H1 (cell line): ENCODE measurements around the gene UBE3A. TPM values are rescaled to one million over a fixed set of nuclear protein-coding genes. Genes with fewer than 3 reads are reported as not detected.

ENCODE experiments used
- CTCF ChIA-PET: fragments of 300-600 bp; sonication (Branson Sonifier 250); formaldehyde crosslinking; loops from one replicate; lab custom pipeline; 2021; ENCODE audit not compliant: partially characterized antibody; lab: Charles Lee
- POLR2A ChIA-PET: fragments of 300-600 bp; sonication (Branson Sonifier 250); formaldehyde crosslinking; loops from one replicate; lab custom pipeline; 2021; ENCODE audit warnings: inconsistent platforms; ENCODE audit not compliant: partially characterized antibody; lab: Charles Lee
- DNase-seq, 2 experiments: peaks; one replicate each; pipeline versions ENCODE4 v3.0.0 to v3.0.0-alpha.2; 2010 to 2022; ENCODE audit warnings: low spot score in 2 of 2, low read depth in 1 of 2, mixed read lengths in 1 of 2
- FAIRE-seq: peaks from 2 replicates; lab custom pipeline; 2011; peaks lifted over from hg19 to GRCh38; lab: Jason Lieb, UNC
- H2AFZ ChIP-seq: 2 replicates; pipeline ENCODE4 v1.8.1; 2012; ENCODE audit warnings: low read length, inconsistent platforms
- H2AK5ac ChIP-seq: 2 replicates; pipeline ENCODE4 v1.6.1; 2013; ENCODE audit warnings: low read depth, low read length
- H2BK120ac ChIP-seq: replicated peaks from 2 replicates; pipeline ENCODE3; 2013; ENCODE audit warnings: low read depth, low read length, inconsistent platforms
- H2BK12ac ChIP-seq: 2 replicates; pipeline ENCODE4 v1.6.1; 2013; ENCODE audit warnings: low read depth, low read length
- H2BK15ac ChIP-seq: 2 replicates; pipeline ENCODE4 v1.6.1; 2013; ENCODE audit warnings: low read length
- H2BK20ac ChIP-seq: 2 replicates; pipeline ENCODE4 v1.6.1; 2013; ENCODE audit warnings: low read length
- H2BK5ac ChIP-seq: 2 replicates; pipeline ENCODE4 v1.6.1; 2013; ENCODE audit warnings: low read depth, low read length
- H3K14ac ChIP-seq: 2 replicates; pipeline ENCODE4 v1.6.1; 2013; ENCODE audit warnings: inconsistent platforms; ENCODE audit not compliant: insufficient read length
- H3K18ac ChIP-seq: 2 replicates; pipeline ENCODE4 v1.6.1; 2013; ENCODE audit warnings: low read length; ENCODE audit errors: extremely low read depth
- H3K23ac ChIP-seq: 2 replicates; pipeline ENCODE4 v1.6.1; 2013; ENCODE audit warnings: inconsistent platforms; ENCODE audit not compliant: insufficient read length
- H3K23me2 ChIP-seq: 2 replicates; pipeline ENCODE4 v1.6.1; 2013; ENCODE audit warnings: low read depth, low read length
- H3K27ac ChIP-seq: 2 replicates; pipeline ENCODE4 v1.6.1; 2011; ENCODE audit warnings: low read depth, low read length, inconsistent platforms
- H3K27me3 ChIP-seq, 4 experiments: replicated peaks in 1 of 4; 1 replicate in 1 of 4; 2 replicates in 3 of 4; pipeline versions ENCODE4 v1.6.1 to v1.8.1; 2011 to 2013; ENCODE audit warnings: low read length in 3 of 4, mild to moderate bottlenecking in 3 of 4, inconsistent platforms in 2 of 4, mixed read lengths in 2 of 4, moderate library complexity in 1 of 4; ENCODE audit not compliant: control insufficient read depth in 3 of 4, insufficient read depth in 3 of 4; ENCODE audit errors: extremely low read depth in 1 of 4
- H3K36me3 ChIP-seq, 4 experiments: 2 replicates each; pipeline versions ENCODE4 v1.6.1 to v1.8.1; 2011 to 2013; ENCODE audit warnings: mild to moderate bottlenecking in 4 of 4, low read length in 3 of 4, moderate library complexity in 2 of 4, control low read depth in 1 of 4, inconsistent platforms in 1 of 4; ENCODE audit not compliant: insufficient read depth in 4 of 4, control insufficient read depth in 2 of 4
- H3K4ac ChIP-seq: replicated peaks from 2 replicates; pipeline ENCODE3; 2013; ENCODE audit warnings: low read length, low read depth, mixed read lengths, inconsistent platforms; ENCODE audit not compliant: insufficient read length
- H3K4me1 ChIP-seq, 4 experiments: replicated peaks in 1 of 4; 1 replicate in 1 of 4; 2 replicates in 3 of 4; pipeline versions ENCODE4 v1.6.1 to v1.8.1; 2011 to 2013; ENCODE audit warnings: low read length in 3 of 4, inconsistent platforms in 2 of 4, mixed read lengths in 1 of 4; ENCODE audit not compliant: insufficient read depth in 4 of 4, control insufficient read depth in 3 of 4
- H3K4me2 ChIP-seq, 2 experiments: 2 replicates each; pipeline versions ENCODE4 v1.6.1 to v1.8.1; 2011 to 2013; ENCODE audit warnings: low read depth in 2 of 2, low read length in 2 of 2, control low read depth in 1 of 2, inconsistent platforms in 1 of 2, mild to moderate bottlenecking in 1 of 2; ENCODE audit not compliant: insufficient read depth in 1 of 2
- H3K4me3 ChIP-seq, 4 experiments: fragments of 200-600, 300-600 bp in 1 of 4; sonication (generic), shearing (Covaris generic), sonication (Bioruptor Twin) in 1 of 4; 2 replicates each; pipeline versions ENCODE4 v1.5.1 to v1.8.1; 2011 to 2016; ENCODE audit warnings: low read length in 4 of 4, low read depth in 3 of 4, control low read depth in 2 of 4, inconsistent platforms in 2 of 4, mild to moderate bottlenecking in 2 of 4, mixed read lengths in 1 of 4, moderate library complexity in 1 of 4; ENCODE audit not compliant: insufficient read depth in 2 of 4; ENCODE audit errors: extremely low read depth in 1 of 4
- H3K56ac ChIP-seq: replicated peaks from 2 replicates; pipeline ENCODE3; 2013; ENCODE audit warnings: low read depth, mild to moderate bottlenecking, mixed read lengths, low read length, inconsistent platforms; ENCODE audit not compliant: insufficient read length
- H3K79me1 ChIP-seq: 2 replicates; pipeline ENCODE4 v1.6.1; 2013; ENCODE audit warnings: low read depth, low read length, control low read depth
- H3K79me2 ChIP-seq, 2 experiments: 2 replicates each; pipeline versions ENCODE4 v1.6.1 to v1.8.1; 2012 to 2013; ENCODE audit warnings: low read length in 2 of 2, mild to moderate bottlenecking in 2 of 2, inconsistent platforms in 1 of 2; ENCODE audit not compliant: insufficient read depth in 2 of 2, control insufficient read depth in 1 of 2
- H3K9ac ChIP-seq, 4 experiments: replicated peaks in 1 of 4; 1 replicate in 1 of 4; 2 replicates in 3 of 4; pipeline versions ENCODE4 v1.6.1 to v1.8.1; 2011 to 2013; ENCODE audit warnings: low read depth in 3 of 4, low read length in 3 of 4, control low read depth in 2 of 4, mild to moderate bottlenecking in 2 of 4, moderate library complexity in 2 of 4, inconsistent platforms in 1 of 4; ENCODE audit errors: extremely low read depth in 1 of 4
- H3K9me3 ChIP-seq, 2 experiments: 2 replicates each; pipeline versions ENCODE4 v1.6.1 to v1.8.1; 2012 to 2013; ENCODE audit warnings: mild to moderate bottlenecking in 2 of 2, moderate library complexity in 2 of 2, control low read depth in 1 of 2, inconsistent platforms in 1 of 2, low read depth in 1 of 2, low read length in 1 of 2, mixed read lengths in 1 of 2; ENCODE audit not compliant: insufficient read depth in 2 of 2
- H4K20me1 ChIP-seq, 2 experiments: replicated peaks in 1 of 2; 2 replicates each; pipeline versions ENCODE3 to v1.8.1; 2011 to 2013; ENCODE audit warnings: inconsistent platforms in 2 of 2, low read length in 2 of 2, mild to moderate bottlenecking in 1 of 2; ENCODE audit not compliant: insufficient read depth in 2 of 2, control insufficient read depth in 1 of 2
- H4K5ac ChIP-seq: 2 replicates; pipeline ENCODE4 v1.6.1; 2013; ENCODE audit warnings: low read length, low read depth, mixed read lengths, inconsistent platforms; ENCODE audit not compliant: insufficient read length
- H4K8ac ChIP-seq: 2 replicates; pipeline ENCODE4 v1.8.0; 2013; ENCODE audit warnings: mild to moderate bottlenecking, moderate library complexity, low read length, inconsistent platforms; ENCODE audit not compliant: insufficient read depth; ENCODE audit errors: extremely low read depth
- H4K91ac ChIP-seq: replicated peaks from 2 replicates; pipeline ENCODE3; 2013; ENCODE audit warnings: low read length, mixed read lengths, inconsistent platforms; ENCODE audit not compliant: insufficient read length
- BACH1 ChIP-seq: IDR thresholded peaks from 2 replicates; pipeline ENCODE4 v1.6.1; 2012; ENCODE audit warnings: low read length, improper control_type of control experiment
- RNF2 ChIP-seq: fragments of 200-900, 300-1000 bp; sonication (generic); IDR thresholded peaks from 2 replicates; pipeline ENCODE4 v1.7.1; 2016; ENCODE audit warnings: borderline replicate concordance, low read depth, mild to moderate bottlenecking, antibody characterized with exemption, low read length; ENCODE audit not compliant: poor library complexity, severe bottlenecking; ENCODE audit errors: missing control alignments
- TBP ChIP-seq: IDR thresholded peaks from 2 replicates; pipeline ENCODE4 v1.6.1; 2011; ENCODE audit warnings: low read depth, low read length, improper control_type of control experiment
- WGBS, 2 experiments: shearing (Covaris generic) in 1 of 2; methylation state at CpG; one replicate each; pipeline versions ENCODE4 v1.1.6 to v1.1.7; 2013 to 2015; ENCODE audit warnings: low lambda C conversion rate in 2 of 2, mixed read lengths in 2 of 2, inconsistent platforms in 1 of 2, low coverage in 1 of 2, missing lambda C conversion rate in 1 of 2; ENCODE audit not compliant: insufficient replicate concordance in 2 of 2, insufficient coverage in 1 of 2, insufficient read length in 1 of 2; ENCODE audit errors: extremely low coverage in 1 of 2, missing lambda C conversion rate in 1 of 2; 5-methylcytosine and 5-hydroxymethylcytosine counted together
- polyA plus RNA-seq, 7 experiments: library from polyadenylated mRNA; depleted of rRNA in 3 of 7; stranded (reverse) in 5 of 7; unstranded in 2 of 7; fragments of >200 nt in 5 of 7; fragments of 200-250 nt in 2 of 7; gene quantifications; 1 replicate in 5 of 7; 2 replicates in 1 of 7; 4 replicates in 1 of 7; pipeline versions ENCODE4 v1.2.1 to v1.2.3, GENCODE V29; 2011 to 2013; ENCODE audit warnings: missing spikeins in 2 of 7, mixed read lengths in 2 of 7
- total RNA-seq: library from RNA; stranded (reverse); fragmentation: NEBNext Ultra II Directional; extraction: Animal tissue kit (Norgen Biotek cat#: 25700); gene quantifications from 2 replicates; pipeline ENCODE4 v1.2.1, GENCODE V29; 2021
- TF ChIP-seq, protein P1 (sequence below): IDR thresholded peaks from 2 replicates; pipeline ENCODE4 v1.6.1; 2012; ENCODE audit warnings: inconsistent platforms

The UBE3A gene
- total and polyA plus RNA-seq, 2 of the 8 experiments (the other 6 are each of a cell fraction or from before 2014, with no cell fraction given): 13.8 to 110 TPM

DNA sequence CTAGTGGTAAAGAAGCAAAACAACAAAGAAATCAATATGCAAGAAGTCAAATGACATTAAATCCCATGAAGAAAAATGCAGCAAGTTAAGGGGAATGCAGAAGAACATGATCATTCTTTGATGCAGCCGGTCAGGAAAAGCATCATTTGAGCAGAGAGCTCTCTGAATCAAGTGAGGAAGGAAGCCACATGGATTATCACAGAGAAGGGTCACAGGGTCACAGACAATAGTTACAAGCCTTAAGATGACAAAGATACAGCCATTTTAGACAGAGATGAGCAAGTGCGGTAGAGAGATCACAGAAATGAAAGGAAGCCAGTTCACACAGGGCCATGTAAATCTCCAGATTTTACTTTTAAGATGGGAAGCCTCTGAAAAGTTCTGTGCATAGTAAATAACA, 43.9 kb downstream of the UBE3A start:
- no peaks in the 10 kb centered on the region for H3K9me3 ChIP-seq
- no peak overlapping the region for H3K4me2 ChIP-seq
- no peak overlapping the region for H2BK12ac ChIP-seq
- no peak overlapping the region for H2AK5ac ChIP-seq
- H2AFZ ChIP-seq: no peak overlapping the region
- no peak overlapping the region for H3K23ac ChIP-seq
- no peak overlapping the region for H3K56ac ChIP-seq
- H3K27ac ChIP-seq: no peak overlapping the region
- FAIRE-seq (no peak), DNase-seq (no peak)
- no peak overlapping the region for H3K9ac ChIP-seq
- H2BK5ac ChIP-seq: no peak overlapping the region
- no peak overlapping the region for H3K14ac ChIP-seq
- H4K20me1 ChIP-seq: peaks cover 0 to 2% of the 10 kb centered on the region in 2 experiments
- H3K79me1 ChIP-seq: peaks cover 6% of the 10 kb centered on the region; the same call in 1 of the 2 replicates
- no peak overlapping the region for H3K18ac ChIP-seq
- WGBS, 2 experiments: 56% methylated on average over 2 of the region's 2 CpGs; no CpG with 5 or more reads in 1 of the 2 experiments
- no peak overlapping the region for H2BK20ac ChIP-seq
- ChIA-PET CTCF (no interaction called here), POLR2A (no interaction called here)
- no peak overlapping the region for H4K5ac ChIP-seq
- H2BK15ac ChIP-seq: no peak overlapping the region
- peaks cover 0 to 4% (median 0%) of the 10 kb centered on the region in 4 experiments; a peak in 3 of 8 replicates for H3K36me3 ChIP-seq
- no peak overlapping the region for H3K4ac ChIP-seq
- H3K4me3 ChIP-seq: no peak overlapping the region
- H3K23me2 ChIP-seq: no peaks in the 10 kb centered on the region
- peaks cover 0 to 72% of the 10 kb centered on the region in 2 experiments; a peak in 3 of 4 replicates for H3K79me2 ChIP-seq
- no peak overlapping the region for H4K91ac ChIP-seq
- H2BK120ac ChIP-seq: no peak overlapping the region
- H4K8ac ChIP-seq: no peak overlapping the region
- H3K27me3 ChIP-seq: no peaks in the 10 kb centered on the region
- TF ChIP-seq, protein P1, sequence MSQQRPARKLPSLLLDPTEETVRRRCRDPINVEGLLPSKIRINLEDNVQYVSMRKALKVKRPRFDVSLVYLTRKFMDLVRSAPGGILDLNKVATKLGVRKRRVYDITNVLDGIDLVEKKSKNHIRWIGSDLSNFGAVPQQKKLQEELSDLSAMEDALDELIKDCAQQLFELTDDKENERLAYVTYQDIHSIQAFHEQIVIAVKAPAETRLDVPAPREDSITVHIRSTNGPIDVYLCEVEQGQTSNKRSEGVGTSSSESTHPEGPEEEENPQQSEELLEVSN: no peak
- TF ChIP-seq TBP (no peak), BACH1 (no peak), RNF2 (no peak)
- no peaks in the 10 kb centered on the region; a peak in 1 of 7 replicates for H3K4me1 ChIP-seq
